Panc1 (cell line): ENCODE data around the gene PPP2R1B. TPM values are rescaled to one million over a fixed set of nuclear protein-coding genes. Genes with fewer than 3 reads are reported as not detected.

Experiments
- ATAC-seq: fragments of 200-7000 bp; cut with Tn5 transposase; 2 replicates; pipeline ENCODE4 v1.9.1; 2020; ENCODE audit warnings: mild to moderate bottlenecking, moderate library complexity
- BruUV-seq: library from RNA; stranded (reverse); fragments of 400-500 nt; replicated peaks from 2 replicates; lab custom pipeline; 2021; lab: Mats Ljungman, UMichigan
- CTCF ChIA-PET: fragments of 300-600 bp; sonication (Branson Sonifier 250); formaldehyde crosslinking; loops from one replicate; lab custom pipeline; 2022; ENCODE audit warnings: antibody characterized with exemption; lab: Charles Lee
- POLR2A ChIA-PET: fragments of 300-600 bp; sonication (Branson Sonifier 250); formaldehyde crosslinking; loops from one replicate; lab custom pipeline; 2022; ENCODE audit warnings: antibody characterized with exemption; lab: Charles Lee
- DNase-seq: peaks from one replicate; pipeline ENCODE4 v3.0.0-alpha.2; 2010; ENCODE audit warnings: low read depth, low spot score
- H3K27ac ChIP-seq: 2 replicates; pipeline ENCODE4 v1.5.1; 2011; ENCODE audit warnings: mild to moderate bottlenecking, low read length, inconsistent platforms
- H3K27me3 ChIP-seq: fragments of 200-500 bp; sonication (Bioruptor generic); 2 replicates; pipeline ENCODE4 v1.6.0; 2014; ENCODE audit warnings: low read length, inconsistent platforms; ENCODE audit not compliant: control insufficient read depth, insufficient read depth
- H3K36me3 ChIP-seq: fragments of 200-500 bp; sonication (Bioruptor generic); 2 replicates; pipeline ENCODE4 v1.5.1; 2014; ENCODE audit warnings: inconsistent platforms, mild to moderate bottlenecking, low read length, moderate library complexity; ENCODE audit not compliant: control insufficient read depth, insufficient read depth
- H3K4me1 ChIP-seq: 2 replicates; pipeline ENCODE4 v1.5.1; 2011; ENCODE audit warnings: inconsistent platforms, mild to moderate bottlenecking, low read length, moderate library complexity; ENCODE audit not compliant: control insufficient read depth, insufficient read depth
- H3K4me3 ChIP-seq, 2 experiments: 2 replicates each; pipeline ENCODE4 v1.5.1; 2011 to 2012; ENCODE audit warnings: low read depth in 2 of 2, low read length in 2 of 2, mild to moderate bottlenecking in 2 of 2, inconsistent platforms in 1 of 2, moderate library complexity in 1 of 2
- H3K9me3 ChIP-seq: fragments of 200-500 bp; sonication (Bioruptor generic); 2 replicates; pipeline ENCODE4 v1.5.1; 2014; ENCODE audit warnings: low read depth, mild to moderate bottlenecking, inconsistent platforms, low read length, moderate library complexity; ENCODE audit not compliant: control insufficient read depth, insufficient read depth
- CTCF ChIP-seq: fragments of 450-650 bp; IDR thresholded peaks from 2 replicates; pipeline ENCODE4 v1.5.1; 2017; ENCODE audit warnings: mild to moderate bottlenecking
- POLR2AphosphoS5 ChIP-seq: IDR thresholded peaks from 2 replicates; pipeline ENCODE4 v1.6.1; 2012; ENCODE audit warnings: mild to moderate bottlenecking, low read depth, low read length, moderate library complexity
- REST ChIP-seq, 2 experiments: IDR thresholded peaks; 2 replicates each; pipeline ENCODE4 v1.6.1; 2011 to 2012; ENCODE audit warnings: low read depth in 2 of 2, control low read depth in 1 of 2, low read length in 1 of 2, mild to moderate bottlenecking in 1 of 2, moderate library complexity in 1 of 2; ENCODE audit not compliant: insufficient read depth in 1 of 2
- SIN3A ChIP-seq: IDR thresholded peaks from 2 replicates; pipeline ENCODE4 v1.6.1; 2012; ENCODE audit warnings: low read depth, mild to moderate bottlenecking, low read length, moderate library complexity, borderline replicate concordance; ENCODE audit not compliant: insufficient read depth
- TCF7L2 ChIP-seq: IDR thresholded peaks from 2 replicates; pipeline ENCODE4 v1.6.1; 2011; ENCODE audit warnings: mild to moderate bottlenecking, low read depth, low read length, inconsistent platforms
- in situ Hi-C: cut with HindIII; loops from 2 replicates; pipeline ENCODE4 v1.10.0; 2016; ENCODE audit warnings: low sequenced_read_pairs, low pct_unique_long_range_greater_than_20kb
- intact Hi-C: fragments of 100-400 bp; cut with micrococcal nuclease; formaldehyde crosslinking; loops from one replicate; pipeline ENCODE4 v1.10.0; 2022; ENCODE audit not compliant: unreplicated experiment
- total RNA-seq: library from RNA; stranded (reverse); gene quantifications from one replicate; pipeline ENCODE4 v1.2.1, GENCODE V29; 2021; ENCODE audit not compliant: unreplicated experiment

Gene PPP2R1B
- total RNA-seq, 1 experiment from 2014 or later = 57.7 TPM

DNA sequence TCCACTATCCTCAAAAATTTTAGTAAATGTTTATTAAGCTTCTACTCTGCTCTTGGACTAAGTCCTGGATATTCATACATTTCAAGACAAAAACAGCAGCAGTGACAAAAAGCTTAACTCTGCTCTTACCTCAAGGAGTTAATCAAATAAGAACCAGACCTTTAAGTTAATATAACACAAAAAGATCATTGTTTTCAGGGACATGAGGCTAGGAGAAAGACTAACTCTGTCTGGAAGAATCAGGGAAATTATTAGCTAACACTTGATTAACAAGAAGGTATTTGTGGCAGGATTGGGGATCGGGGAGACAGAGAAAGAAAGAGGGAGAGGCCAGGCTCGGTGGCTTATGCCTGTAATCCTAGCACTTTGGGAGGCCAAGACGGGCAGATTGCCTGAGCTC is 74.4 kb downstream of the PPP2R1B start:
- intact Hi-C loops = no loop called here
- no peak for ATAC-seq
- Histone ChIP-seq H3K27ac (no peak overlapping the region), H3K27me3 (no peaks in the 10 kb centered on the region), H3K36me3 (no peaks in the 10 kb centered on the region; the same call in 1 of the 2 replicates), H3K4me1 (no peaks in the 10 kb centered on the region), H3K4me3 (no peak overlapping the region), H3K9me3 (no peaks in the 10 kb centered on the region)
- ChIA-PET POLR2A (interaction anchor here (0.6 kb wide), 1 partner anchor 24 kb away, joined by 3 read pairs; no protein-coding TSS in a partner anchor), CTCF (no interaction called here)
- in situ Hi-C loops = no loop called here
- DNase-seq = no peak
- BruUV-seq = no TSS peak
- no peak for TF ChIP-seq REST (IDR thresholded peaks at IDR 0.05; ENCODE audit: insufficient read depth in 1 of 2, low read depth in 2 of 2, low read length in 1 of 2)
- no peak for TF ChIP-seq TCF7L2
- no peak for TF ChIP-seq POLR2AphosphoS5
- no peak for TF ChIP-seq CTCF
- no peak for TF ChIP-seq SIN3A

GRCh38 chr11:111691176-111691575 is 75.0 kb downstream of the PPP2R1B start:
- Histone ChIP-seq H3K36me3 (no peaks in the 10 kb centered on the region; the same call in 1 of the 2 replicates), H3K27ac (no peak overlapping the region), H3K4me3 (no peak overlapping the region), H3K27me3 (no peaks in the 10 kb centered on the region), H3K4me1 (no peaks in the 10 kb centered on the region), H3K9me3 (no peaks in the 10 kb centered on the region)
- ChIA-PET POLR2A (no interaction called here), CTCF (no interaction called here)
- ATAC-seq (no peak), DNase-seq (no peak)
- TF ChIP-seq REST (IDR thresholded peaks at IDR 0.05; ENCODE audit: insufficient read depth in 1 of 2, low read depth in 2 of 2, low read length in 1 of 2) (no peak), CTCF (no peak), SIN3A (no peak), TCF7L2 (no peak), POLR2AphosphoS5 (no peak)
- BruUV-seq = no TSS peak
- intact Hi-C loops = no loop called here
- in situ Hi-C loops = no loop called here
